ENCODE measurements around the gene CFB. TPM values are rescaled to one million over a fixed set of nuclear protein-coding genes. Genes with fewer than 3 reads are reported as not detected.

Gene CFB
- polyA plus RNA-seq, 3 donors from 2014 or later, result 0.27 TPM; not detected in 2

GRCh38 chr6:31966506-31966905, 20.6 kb downstream of the CFB start:
- Mint-ChIP-seq H3K4me3 (no peak overlapping the region), H3K27me3 (ENCODE audit: low read depth in 3 of 3) (peaks cover 3 to 12% (median 4%) of the 10 kb centered on the region in 3 donors), H3K4me1 (peaks cover 15 to 29% of the 10 kb centered on the region in 2 donors), H3K27ac (peak overlapping the region in 1 of 6 donors; percentile 29), H3K9me3 (no peaks in the 10 kb centered on the region), H3K36me3 (peaks cover 0 to 54% (median 24%) of the 10 kb centered on the region in 3 donors)
- DNase-seq, result no peak

DNA sequence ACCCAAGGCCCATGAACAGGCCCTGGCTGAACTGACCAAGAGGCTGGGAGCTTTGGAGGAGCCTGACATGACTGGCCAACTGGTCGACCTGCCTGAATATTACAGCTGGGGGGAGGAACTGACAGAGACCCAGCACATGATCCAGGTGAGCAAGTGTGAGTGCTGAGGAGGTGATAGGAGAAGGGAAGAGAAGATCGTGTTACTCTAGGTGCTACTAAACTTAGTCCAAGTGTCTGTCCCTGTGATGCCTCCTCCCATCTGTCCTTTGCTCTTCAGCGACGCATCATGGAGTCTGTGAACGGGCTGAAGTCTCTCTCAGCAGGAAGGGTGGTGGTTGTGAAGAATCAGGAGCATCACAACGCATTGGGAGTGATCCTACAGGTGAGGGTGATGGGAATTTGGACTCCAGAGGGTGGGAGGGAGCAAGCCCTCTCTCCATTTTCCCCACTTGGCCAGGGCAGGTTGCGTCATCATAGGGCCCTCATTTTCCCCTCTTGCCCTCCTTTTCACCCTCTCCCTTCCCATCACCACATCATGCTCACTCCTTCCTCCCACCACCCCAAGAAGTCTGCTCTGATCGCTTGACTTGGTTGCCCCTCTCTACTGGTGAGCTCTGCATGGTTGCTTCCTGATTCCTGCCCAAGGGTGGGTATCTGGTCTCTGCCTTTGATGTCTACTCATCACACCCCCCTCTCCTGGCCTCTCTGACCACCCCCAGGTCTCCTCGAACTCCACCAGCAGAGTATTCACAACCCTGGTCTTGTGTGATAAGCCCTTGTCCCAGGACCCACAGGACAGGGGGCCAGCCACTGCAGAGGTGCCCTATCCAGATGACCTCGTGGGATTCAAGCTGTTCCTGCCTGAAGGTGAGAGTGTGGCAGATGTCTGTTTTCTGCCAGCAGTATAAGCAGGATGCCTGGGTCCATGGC, 21.4 kb downstream of the CFB start:
- H3K27ac Mint-ChIP-seq, result peak overlapping the region; percentile 23 to 74 (median 62)
- H3K4me1 Mint-ChIP-seq, result peaks cover 22 to 29% of the 10 kb centered on the region in 2 donors
- DNase-seq, result no peak
- H3K4me3 Mint-ChIP-seq, result no peak overlapping the region
- peaks cover 0 to 46% (median 19%) of the 10 kb centered on the region in 3 donors for H3K36me3 Mint-ChIP-seq
- no peaks in the 10 kb centered on the region for H3K9me3 Mint-ChIP-seq
- peaks cover 11 to 19% (median 11%) of the 10 kb centered on the region in 3 donors for H3K27me3 Mint-ChIP-seq (ENCODE audit: low read depth in 3 of 3)

- peaks cover 0 to 40% (median 15%) of the 10 kb centered on the region in 3 donors for H3K36me3 Mint-ChIP-seq
- H3K27me3 Mint-ChIP-seq (ENCODE audit: low read depth in 3 of 3), result peaks cover 12 to 20% (median 12%) of the 10 kb centered on the region in 3 donors
- H3K9me3 Mint-ChIP-seq, result no peaks in the 10 kb centered on the region
- H3K4me1 Mint-ChIP-seq, result peaks cover 28 to 34% of the 10 kb centered on the region in 2 donors
- H3K27ac Mint-ChIP-seq, result peak overlapping the region; percentile 23 to 69 (median 54)
- DNase-seq, result no peak
- no peak overlapping the region for H3K4me3 Mint-ChIP-seq
Measured at GRCh38 chr6:31967926-31968320, 22.0 kb downstream of the CFB start.

GRCh38 chr6:31968326-31968725, 22.4 kb downstream of the CFB start:
- Mint-ChIP-seq H3K36me3 (peaks cover 0 to 36% (median 15%) of the 10 kb centered on the region in 3 donors), H3K27ac (peak overlapping the region in 2 of 6 donors; percentile 5 to 23), H3K4me3 (no peak overlapping the region), H3K9me3 (no peaks in the 10 kb centered on the region), H3K27me3 (ENCODE audit: low read depth in 3 of 3) (peaks cover 12 to 20% (median 14%) of the 10 kb centered on the region in 3 donors), H3K4me1 (peaks cover 32 to 38% of the 10 kb centered on the region in 2 donors)
- DNase-seq, result no peak

DNA sequence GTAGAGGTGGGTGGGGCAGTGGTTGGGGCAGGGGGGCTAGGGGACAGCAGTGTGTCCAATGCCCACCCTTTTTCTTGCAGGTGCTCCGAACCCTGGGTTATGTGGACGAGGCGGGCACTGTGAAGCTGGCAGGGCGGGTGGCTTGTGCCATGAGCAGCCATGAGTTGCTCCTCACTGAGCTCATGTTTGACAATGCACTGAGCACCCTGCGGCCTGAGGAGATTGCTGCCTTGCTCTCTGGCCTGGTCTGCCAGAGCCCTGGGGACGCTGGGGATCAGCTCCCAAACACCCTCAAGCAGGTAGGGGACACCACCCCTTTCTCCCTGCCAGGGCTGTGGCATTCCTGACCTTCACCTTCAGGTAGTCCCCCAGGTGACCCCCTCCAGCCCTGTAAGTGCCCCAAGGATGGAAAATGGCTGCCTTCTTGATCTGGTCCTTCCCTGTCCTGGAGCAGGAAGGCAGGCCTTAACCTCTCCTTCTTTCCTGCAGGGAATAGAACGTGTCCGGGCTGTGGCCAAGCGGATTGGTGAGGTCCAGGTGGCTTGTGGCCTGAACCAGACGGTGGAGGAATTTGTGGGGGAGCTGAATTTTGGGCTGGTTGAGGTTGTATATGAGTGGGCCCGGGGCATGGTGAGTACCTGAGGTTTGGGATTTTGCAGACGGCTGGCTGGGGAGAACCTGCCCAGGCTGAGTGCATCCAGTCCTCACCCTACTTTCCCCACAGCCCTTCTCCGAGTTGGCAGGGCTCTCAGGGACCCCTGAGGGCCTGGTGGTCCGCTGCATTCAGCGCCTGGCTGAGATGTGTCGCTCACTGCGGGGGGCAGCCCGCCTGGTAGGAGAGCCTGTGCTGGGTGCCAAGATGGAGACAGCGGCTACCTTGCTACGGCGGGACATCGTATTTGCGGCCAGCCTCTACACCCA, 23.2 kb downstream of the CFB start:
- Mint-ChIP-seq H3K27ac (peak overlapping the region; percentile 56 to 100 (median 100)), H3K36me3 (peaks cover 0 to 32% (median 13%) of the 10 kb centered on the region in 3 donors), H3K9me3 (no peaks in the 10 kb centered on the region), H3K4me3 (peak overlapping the region in 1 of 5 donors; percentile 65), H3K27me3 (ENCODE audit: low read depth in 3 of 3) (peaks cover 12 to 20% (median 15%) of the 10 kb centered on the region in 3 donors), H3K4me1 (peaks cover 37 to 45% of the 10 kb centered on the region in 2 donors)
- no peak for DNase-seq

DNA sequence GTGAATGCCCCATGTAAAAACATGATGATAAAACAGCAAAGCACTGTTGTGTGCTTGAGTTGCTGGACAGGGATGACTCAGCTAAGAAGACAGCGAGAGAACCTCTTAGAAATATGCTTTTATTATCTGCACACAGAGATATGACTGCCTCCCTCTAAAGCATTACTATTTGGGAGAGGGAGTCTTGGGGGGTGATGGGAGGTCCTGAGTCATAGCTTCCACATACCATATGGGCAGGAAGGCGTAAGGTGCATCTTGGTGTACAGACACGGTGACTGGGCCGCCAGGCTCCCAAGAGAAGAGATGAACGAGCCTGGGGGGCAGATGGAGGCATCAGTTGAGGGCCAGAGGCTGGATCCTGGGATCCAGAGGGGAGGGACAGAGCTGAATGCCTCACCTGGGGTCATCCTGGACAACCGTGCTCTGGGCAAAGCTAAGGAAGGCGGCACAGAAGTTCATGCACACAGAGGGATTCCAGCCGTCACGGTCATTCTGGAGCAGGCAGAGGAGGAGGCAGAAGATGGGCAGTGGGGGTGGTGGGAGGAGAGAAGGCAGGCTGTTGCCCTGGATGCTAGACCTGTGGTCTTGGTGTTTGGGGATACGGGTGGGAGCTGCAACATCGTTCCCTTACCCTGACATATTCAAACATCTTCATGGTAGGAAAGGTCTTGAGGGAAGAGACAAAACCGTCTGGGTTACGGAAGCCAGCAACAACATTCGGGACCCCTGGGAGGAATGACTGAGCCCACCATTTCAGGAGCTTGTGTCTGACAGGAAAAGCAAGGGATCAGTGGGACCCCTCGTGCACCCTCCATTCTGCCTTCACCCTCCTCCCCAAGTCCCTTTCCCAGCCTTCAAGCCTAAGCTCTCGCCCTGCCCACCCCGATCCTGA, 24.1 kb downstream of the CFB start:
- Mint-ChIP-seq H3K27ac (peak overlapping the region; percentile 99 to 100 (median 100)), H3K4me1 (peaks cover 38 to 45% of the 10 kb centered on the region in 2 donors), H3K4me3 (peak overlapping the region; percentile 49 to 96 (median 65)), H3K27me3 (ENCODE audit: low read depth in 3 of 3) (peaks cover 12 to 20% (median 15%) of the 10 kb centered on the region in 3 donors), H3K36me3 (peaks cover 0 to 25% (median 8%) of the 10 kb centered on the region in 3 donors), H3K9me3 (no peaks in the 10 kb centered on the region)
- no peak for DNase-seq

DNA sequence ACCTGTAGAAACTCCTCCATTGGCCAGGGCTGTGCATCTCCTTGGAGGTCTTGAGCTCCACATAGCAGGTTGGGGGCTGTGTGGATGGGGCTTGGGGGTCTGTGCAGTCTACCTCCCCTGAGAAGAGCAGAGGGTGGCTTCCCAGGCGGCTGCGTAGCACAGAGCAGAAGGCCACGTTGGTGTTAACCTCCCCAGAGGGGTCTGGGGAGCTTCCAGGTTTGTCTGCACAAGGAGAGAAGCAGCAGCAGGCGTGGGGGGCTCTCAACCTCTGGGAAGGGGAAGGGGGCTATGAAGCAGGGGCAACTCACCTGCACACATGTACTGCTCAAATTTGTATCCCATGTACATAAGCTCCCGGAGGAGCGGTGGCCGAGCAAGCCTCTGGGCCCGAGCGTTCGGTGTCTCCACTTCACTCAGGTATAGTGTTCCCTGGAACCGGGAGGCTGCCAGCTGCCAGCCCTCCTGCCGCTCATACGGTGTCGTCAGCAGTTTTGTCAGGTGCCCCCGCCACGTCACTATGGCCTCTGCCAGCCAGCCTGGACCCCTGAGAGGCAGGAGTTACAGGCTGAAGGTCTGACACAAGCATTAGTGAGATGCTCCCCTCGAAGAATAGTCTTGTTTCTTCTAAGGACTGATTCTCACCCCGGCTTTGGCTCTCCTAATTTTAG, 24.8 kb downstream of the CFB start:
- Mint-ChIP-seq H3K27me3 (ENCODE audit: low read depth in 3 of 3) (peaks cover 12 to 20% (median 17%) of the 10 kb centered on the region in 3 donors), H3K4me3 (peak overlapping the region; percentile 54 to 99 (median 96)), H3K27ac (peak overlapping the region; percentile 99 to 100 (median 100)), H3K36me3 (peaks cover 0 to 18% (median 5%) of the 10 kb centered on the region in 3 donors), H3K4me1 (peaks cover 38 to 45% of the 10 kb centered on the region in 2 donors), H3K9me3 (no peaks in the 10 kb centered on the region)
- DNase-seq, result no peak

- Mint-ChIP-seq H3K4me1 (peaks cover 38 to 45% of the 10 kb centered on the region in 2 donors), H3K4me3 (peak overlapping the region; percentile 90 to 99 (median 96)), H3K27me3 (ENCODE audit: low read depth in 3 of 3) (peaks cover 12 to 20% (median 17%) of the 10 kb centered on the region in 3 donors), H3K36me3 (peaks cover 0 to 18% (median 5%) of the 10 kb centered on the region in 3 donors), H3K9me3 (no peaks in the 10 kb centered on the region), H3K27ac (peak overlapping the region; percentile 99 to 100 (median 100))
- DNase-seq, result no peak
Measured at GRCh38 chr6:31971279-31971992, 25.5 kb downstream of the CFB start.

DNA sequence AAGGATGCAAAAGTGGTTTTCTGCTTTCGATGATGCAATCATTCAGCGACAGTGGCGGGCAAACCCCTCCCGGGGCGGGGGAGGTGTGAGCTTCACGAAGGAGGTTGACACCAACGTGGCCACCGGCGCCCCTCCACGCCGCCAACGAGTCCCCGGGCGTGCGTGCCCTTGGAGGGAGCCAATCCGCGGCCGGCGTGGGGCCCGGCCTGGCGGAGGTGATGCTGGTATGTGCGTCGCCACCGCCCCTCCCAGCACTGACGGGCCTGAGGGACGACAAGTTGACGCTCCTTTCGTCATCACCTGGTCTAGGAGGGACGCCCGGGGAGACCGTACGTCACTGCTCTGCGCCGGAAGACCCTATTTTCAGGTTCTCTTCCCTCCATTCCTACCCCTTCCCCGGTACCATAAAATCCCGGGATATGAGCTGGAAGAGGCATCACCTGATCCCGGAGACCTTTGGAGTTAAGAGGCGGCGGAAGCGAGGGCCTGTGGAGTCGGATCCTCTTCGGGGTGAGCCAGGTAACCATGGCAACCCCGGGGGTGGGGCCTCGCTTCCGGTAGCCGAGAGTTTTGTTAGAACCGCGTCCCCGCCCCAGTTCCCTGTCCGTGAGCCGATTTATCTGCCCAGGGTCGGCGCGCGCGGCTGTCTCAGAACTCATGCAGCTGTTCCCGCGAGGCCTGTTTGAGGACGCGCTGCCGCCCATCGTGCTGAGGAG, 26.3 kb downstream of the CFB start, which contains the start of gene DXO:
Gene DXO, minus strand, starts transcription at position 146 of the 716 bp plus-strand sequence. CDS start 463 bp downstream, outside the sequence.
- peaks cover 0 to 17% (median 1%) of the 10 kb centered on the region in 3 donors for H3K36me3 Mint-ChIP-seq
- peak; percentile 100 for DNase-seq
- peaks cover 38 to 45% of the 10 kb centered on the region in 2 donors for H3K4me1 Mint-ChIP-seq
- peak within 1 kb of the TSS; percentile 99 to 100 (median 100) for H3K27ac Mint-ChIP-seq
- H3K9me3 Mint-ChIP-seq, result no peaks in the 10 kb centered on the region
- H3K4me3 Mint-ChIP-seq, result peak within 1 kb of the TSS; percentile 90 to 99 (median 96)
- peaks cover 12 to 20% (median 17%) of the 10 kb centered on the region in 3 donors for H3K27me3 Mint-ChIP-seq (ENCODE audit: low read depth in 3 of 3)

- DNase-seq, result peak; percentile 17 to 32 (median 20)
- H3K36me3 Mint-ChIP-seq, result peaks cover 0 to 10% (median 0%) of the 10 kb centered on the region in 3 donors
- no peaks in the 10 kb centered on the region for H3K9me3 Mint-ChIP-seq
- H3K4me3 Mint-ChIP-seq, result peak overlapping the region; percentile 90 to 99 (median 96)
- peaks cover 38 to 45% of the 10 kb centered on the region in 2 donors for H3K4me1 Mint-ChIP-seq
- peaks cover 12 to 20% (median 17%) of the 10 kb centered on the region in 3 donors for H3K27me3 Mint-ChIP-seq (ENCODE audit: low read depth in 3 of 3)
- H3K27ac Mint-ChIP-seq, result peak overlapping the region; percentile 99 to 100 (median 100)
Measured at GRCh38 chr6:31972709-31973350, 26.9 kb downstream of the CFB start.
